Measurements from ENCODE around the gene SFMBT1. TPM values are rescaled to one million over a fixed set of nuclear protein-coding genes. Genes with fewer than 3 reads are reported as not detected.

Gene SFMBT1
- total and polyA plus RNA-seq, 2 donors (not counting 1 experiment from before 2014, with no cell fraction given): 3.7 to 5.6 TPM

- DNase-seq (ENCODE audit: low read depth in 2 of 2): no peak
- TF ChIP-seq CTCF (conservative IDR thresholded peaks at IDR 0.05 in 1 of 2, IDR thresholded peaks at IDR 0.05 in 1 of 2; ENCODE audit: low read depth in 1 of 2, low read length in 2 of 2): no peak
- no peak for TF ChIP-seq EZH2 (IDR thresholded peaks at IDR 0.05; ENCODE audit: low read length, missing control alignments)
- no peak overlapping the region for H3K27ac ChIP-seq (ENCODE audit: insufficient read depth, low read length)
- H2AFZ ChIP-seq (ENCODE audit: low read length): no peak overlapping the region
- H3K9ac ChIP-seq (ENCODE audit: insufficient read depth, low read length): no peak overlapping the region
- H3K36me3 ChIP-seq (ENCODE audit: control insufficient read depth, insufficient read depth, low read length): no peaks in the 10 kb centered on the region
- no peaks in the 10 kb centered on the region for H3K9me3 ChIP-seq (ENCODE audit: control insufficient read depth, insufficient read depth, low read depth, low read length)
- H3K4me3 ChIP-seq (replicated peaks in 1 of 4; ENCODE audit: control extremely low read depth in 1 of 4, insufficient read depth in 1 of 4, low read depth in 3 of 4, low read length in 4 of 4): no peak overlapping the region
- H4K20me1 ChIP-seq (ENCODE audit: control insufficient read depth, extremely low read depth, insufficient read depth, low read length): no peaks in the 10 kb centered on the region
- no peaks in the 10 kb centered on the region for H3K27me3 ChIP-seq (ENCODE audit: control insufficient read depth, insufficient read depth, low read length)
- H3K4me2 ChIP-seq (ENCODE audit: extremely low read depth, insufficient read depth, low read length): no peak overlapping the region
- no peaks in the 10 kb centered on the region for H3K4me1 ChIP-seq (ENCODE audit: control insufficient read depth, extremely low read depth, insufficient read depth, low read length)
- H3K79me2 ChIP-seq (ENCODE audit: control insufficient read depth, insufficient read depth, low read length): no peaks in the 10 kb centered on the region
Observed at GRCh38 chr3:52865994-52866393, 179.9 kb downstream of the SFMBT1 start.

- Histone ChIP-seq H2AFZ (ENCODE audit: low read length) (no peak overlapping the region), H3K79me2 (ENCODE audit: control insufficient read depth, insufficient read depth, low read length) (no peaks in the 10 kb centered on the region), H3K9me3 (ENCODE audit: control insufficient read depth, insufficient read depth, low read depth, low read length) (no peaks in the 10 kb centered on the region), H3K4me1 (ENCODE audit: control insufficient read depth, extremely low read depth, insufficient read depth, low read length) (no peaks in the 10 kb centered on the region), H3K4me3 (replicated peaks in 1 of 4; ENCODE audit: control extremely low read depth in 1 of 4, insufficient read depth in 1 of 4, low read depth in 3 of 4, low read length in 4 of 4) (no peak overlapping the region), H3K9ac (ENCODE audit: insufficient read depth, low read length) (no peak overlapping the region), H3K36me3 (ENCODE audit: control insufficient read depth, insufficient read depth, low read length) (no peaks in the 10 kb centered on the region), H3K27me3 (ENCODE audit: control insufficient read depth, insufficient read depth, low read length) (no peaks in the 10 kb centered on the region), H4K20me1 (ENCODE audit: control insufficient read depth, extremely low read depth, insufficient read depth, low read length) (no peaks in the 10 kb centered on the region), H3K4me2 (ENCODE audit: extremely low read depth, insufficient read depth, low read length) (no peak overlapping the region), H3K27ac (ENCODE audit: insufficient read depth, low read length) (no peak overlapping the region)
- TF ChIP-seq EZH2 (IDR thresholded peaks at IDR 0.05; ENCODE audit: low read length, missing control alignments) (no peak), CTCF (conservative IDR thresholded peaks at IDR 0.05 in 1 of 2, IDR thresholded peaks at IDR 0.05 in 1 of 2; ENCODE audit: low read depth in 1 of 2, low read length in 2 of 2) (no peak)
- DNase-seq (ENCODE audit: low read depth in 2 of 2): no peak
Observed at GRCh38 chr3:52860424-52860768, 185.5 kb downstream of the SFMBT1 start.

- no peak for DNase-seq (ENCODE audit: low read depth in 2 of 2)
- H3K9me3 ChIP-seq (ENCODE audit: control insufficient read depth, insufficient read depth, low read depth, low read length): no peaks in the 10 kb centered on the region
- no peaks in the 10 kb centered on the region for H3K4me1 ChIP-seq (ENCODE audit: control insufficient read depth, extremely low read depth, insufficient read depth, low read length)
- no peaks in the 10 kb centered on the region for H3K79me2 ChIP-seq (ENCODE audit: control insufficient read depth, insufficient read depth, low read length)
- no peak overlapping the region for H2AFZ ChIP-seq (ENCODE audit: low read length)
- H3K36me3 ChIP-seq (ENCODE audit: control insufficient read depth, insufficient read depth, low read length): no peaks in the 10 kb centered on the region
- no peak overlapping the region for H3K4me3 ChIP-seq (replicated peaks in 1 of 4; ENCODE audit: control extremely low read depth in 1 of 4, insufficient read depth in 1 of 4, low read depth in 3 of 4, low read length in 4 of 4)
- no peak overlapping the region for H3K27ac ChIP-seq (ENCODE audit: insufficient read depth, low read length)
- no peak for TF ChIP-seq EZH2 (IDR thresholded peaks at IDR 0.05; ENCODE audit: low read length, missing control alignments)
- no peak for TF ChIP-seq CTCF (conservative IDR thresholded peaks at IDR 0.05 in 1 of 2, IDR thresholded peaks at IDR 0.05 in 1 of 2; ENCODE audit: low read depth in 1 of 2, low read length in 2 of 2)
- no peaks in the 10 kb centered on the region for H4K20me1 ChIP-seq (ENCODE audit: control insufficient read depth, extremely low read depth, insufficient read depth, low read length)
- H3K27me3 ChIP-seq (ENCODE audit: control insufficient read depth, insufficient read depth, low read length): no peaks in the 10 kb centered on the region
- no peak overlapping the region for H3K4me2 ChIP-seq (ENCODE audit: extremely low read depth, insufficient read depth, low read length)
- H3K9ac ChIP-seq (ENCODE audit: insufficient read depth, low read length): no peak overlapping the region
Observed at GRCh38 chr3:52859686-52860423, 186.0 kb downstream of the SFMBT1 start.
